Breast epithelium (tissue), 3 donors: ENCODE measurements around the gene PAK5.

Experiments
- CTCF ChIP-seq, 3 donors: fragments of 450-650 bp; IDR thresholded peaks; one replicate each; pipeline ENCODE4 v1.5.1; 2016 to 2017; ENCODE audit warnings: antibody characterized with exemption in 3 of 3, mild to moderate bottlenecking in 3 of 3, moderate library complexity in 3 of 3
- POLR2A ChIP-seq: fragments of 450-650 bp; IDR thresholded peaks from one replicate; pipeline ENCODE4 v1.6.1; 2016; ENCODE audit warnings: antibody characterized with exemption, mild to moderate bottlenecking, moderate library complexity

- TF ChIP-seq CTCF (IDR thresholded peaks at IDR 0.05) (no peak), POLR2A (no peak)
Measured at GRCh38 chr20:9508696-9509178, 330.1 kb downstream of the PAK5 start.
